MM.1S (cell line): ENCODE measurements around the gene CCL28.

ENCODE experiments used
- EZH2 ChIP-seq: fragments of 300-600 bp; sonication (generic); optimal IDR thresholded peaks from 2 replicates; pipeline ENCODE3; 2017; ENCODE audit warnings: low read depth, mild to moderate bottlenecking, antibody characterized with exemption, low read length, mixed read lengths
- EZH2phosphoT487 ChIP-seq: fragments of 300-600 bp; sonication (generic); IDR thresholded peaks from 2 replicates; pipeline ENCODE4 v1.6.1; 2018; ENCODE audit warnings: antibody characterized with exemption, low read length
- TF ChIP-seq, protein P1 (sequence below): fragments of 300-600 bp; sonication (generic); IDR thresholded peaks from 2 replicates; pipeline ENCODE4 v1.5.1; 2016; ENCODE audit warnings: antibody characterized with exemption, low read length, mixed read lengths

DNA sequence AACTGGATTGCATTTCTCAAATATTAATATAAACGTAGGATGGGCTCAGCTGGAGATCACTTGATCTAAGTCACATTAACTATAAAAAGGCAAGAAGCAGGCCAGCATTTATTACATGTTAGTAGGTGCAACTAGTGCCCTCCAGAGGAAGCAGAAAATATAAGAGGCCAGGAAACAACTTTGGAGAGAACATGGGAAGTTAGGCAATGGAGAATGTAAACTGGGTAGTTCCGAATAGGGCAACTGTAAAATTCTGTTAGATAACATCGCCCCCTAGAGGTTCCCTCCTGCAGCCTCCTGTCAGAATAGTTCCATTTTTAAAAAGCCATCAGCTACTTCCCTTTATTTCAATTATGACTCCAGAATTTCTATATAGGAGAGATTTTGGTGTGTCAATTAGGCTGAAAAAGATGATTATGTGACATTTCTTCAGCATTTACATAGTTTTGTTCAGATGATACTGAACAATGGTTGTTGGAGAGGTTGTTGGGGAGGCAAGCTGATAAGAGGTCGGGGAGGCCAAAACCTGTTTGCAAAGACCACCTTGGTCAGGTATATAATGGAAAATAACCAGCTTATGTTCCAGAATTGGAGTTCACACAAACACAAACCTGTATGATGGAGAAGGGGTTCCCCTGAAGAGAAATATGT lies 22.4 kb downstream of the CCL28 start:
- TF ChIP-seq EZH2 (no peak), EZH2phosphoT487 (no peak)
- TF ChIP-seq, protein P1, sequence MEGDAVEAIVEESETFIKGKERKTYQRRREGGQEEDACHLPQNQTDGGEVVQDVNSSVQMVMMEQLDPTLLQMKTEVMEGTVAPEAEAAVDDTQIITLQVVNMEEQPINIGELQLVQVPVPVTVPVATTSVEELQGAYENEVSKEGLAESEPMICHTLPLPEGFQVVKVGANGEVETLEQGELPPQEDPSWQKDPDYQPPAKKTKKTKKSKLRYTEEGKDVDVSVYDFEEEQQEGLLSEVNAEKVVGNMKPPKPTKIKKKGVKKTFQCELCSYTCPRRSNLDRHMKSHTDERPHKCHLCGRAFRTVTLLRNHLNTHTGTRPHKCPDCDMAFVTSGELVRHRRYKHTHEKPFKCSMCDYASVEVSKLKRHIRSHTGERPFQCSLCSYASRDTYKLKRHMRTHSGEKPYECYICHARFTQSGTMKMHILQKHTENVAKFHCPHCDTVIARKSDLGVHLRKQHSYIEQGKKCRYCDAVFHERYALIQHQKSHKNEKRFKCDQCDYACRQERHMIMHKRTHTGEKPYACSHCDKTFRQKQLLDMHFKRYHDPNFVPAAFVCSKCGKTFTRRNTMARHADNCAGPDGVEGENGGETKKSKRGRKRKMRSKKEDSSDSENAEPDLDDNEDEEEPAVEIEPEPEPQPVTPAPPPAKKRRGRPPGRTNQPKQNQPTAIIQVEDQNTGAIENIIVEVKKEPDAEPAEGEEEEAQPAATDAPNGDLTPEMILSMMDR, result peak; percentile 81
